Gastrocnemius medialis (tissue), 4 donors: Measurements from ENCODE around the gene KIAA1217.

Experiments
- POLR2A ChIP-seq, 2 donors: fragments of 450-650 bp; IDR thresholded peaks; one replicate each; pipeline ENCODE4 v1.6.1; 2017; ENCODE audit warnings: antibody characterized with exemption in 2 of 2, mild to moderate bottlenecking in 2 of 2, moderate library complexity in 2 of 2
- TF ChIP-seq, protein P1 (sequence below), 5 experiments: fragments of 450-650 bp in 3 of 5; fragments of 200-600 bp in 2 of 5; sonication (generic) in 2 of 5; IDR thresholded peaks in 4 of 5; conservative IDR thresholded peaks in 1 of 5; 1 replicate in 4 of 5; 2 replicates in 1 of 5; pipeline ENCODE4 v1.5.1; 2016 to 2019; ENCODE audit warnings: antibody characterized with exemption in 5 of 5, mild to moderate bottlenecking in 3 of 5, moderate library complexity in 3 of 5

GRCh38 chr10:24570658-24571426, 361.9 kb downstream of the KIAA1217 start:
- TF ChIP-seq, protein P1, sequence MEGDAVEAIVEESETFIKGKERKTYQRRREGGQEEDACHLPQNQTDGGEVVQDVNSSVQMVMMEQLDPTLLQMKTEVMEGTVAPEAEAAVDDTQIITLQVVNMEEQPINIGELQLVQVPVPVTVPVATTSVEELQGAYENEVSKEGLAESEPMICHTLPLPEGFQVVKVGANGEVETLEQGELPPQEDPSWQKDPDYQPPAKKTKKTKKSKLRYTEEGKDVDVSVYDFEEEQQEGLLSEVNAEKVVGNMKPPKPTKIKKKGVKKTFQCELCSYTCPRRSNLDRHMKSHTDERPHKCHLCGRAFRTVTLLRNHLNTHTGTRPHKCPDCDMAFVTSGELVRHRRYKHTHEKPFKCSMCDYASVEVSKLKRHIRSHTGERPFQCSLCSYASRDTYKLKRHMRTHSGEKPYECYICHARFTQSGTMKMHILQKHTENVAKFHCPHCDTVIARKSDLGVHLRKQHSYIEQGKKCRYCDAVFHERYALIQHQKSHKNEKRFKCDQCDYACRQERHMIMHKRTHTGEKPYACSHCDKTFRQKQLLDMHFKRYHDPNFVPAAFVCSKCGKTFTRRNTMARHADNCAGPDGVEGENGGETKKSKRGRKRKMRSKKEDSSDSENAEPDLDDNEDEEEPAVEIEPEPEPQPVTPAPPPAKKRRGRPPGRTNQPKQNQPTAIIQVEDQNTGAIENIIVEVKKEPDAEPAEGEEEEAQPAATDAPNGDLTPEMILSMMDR (IDR thresholded peaks at IDR 0.05 in 4 of 5, conservative IDR thresholded peaks at IDR 0.05 in 1 of 5): no peak
- TF ChIP-seq POLR2A (IDR thresholded peaks at IDR 0.05): no peak
